Epithelial cell of proximal tubule (primary cell): ENCODE measurements around the gene MEX3A. TPM values are rescaled to one million over a fixed set of nuclear protein-coding genes. Genes with fewer than 3 reads are reported as not detected.

Source experiments
- DNase-seq: peaks from one replicate; pipeline ENCODE4 v3.0.0-alpha.2; 2011; ENCODE audit warnings: low read depth
- H3K4me3 ChIP-seq: 2 replicates; pipeline ENCODE4 v1.5.1; 2011; ENCODE audit warnings: low read depth, mild to moderate bottlenecking, low read length
- total RNA-seq: library from RNA; depleted of rRNA; stranded (reverse); fragments of >200 nt; gene quantifications from 2 replicates; pipeline ENCODE4 v1.2.3, GENCODE V29; 2015
- TF ChIP-seq, protein P1 (sequence below): conservative IDR thresholded peaks from 2 replicates; pipeline ENCODE4 v1.5.1; 2012; ENCODE audit warnings: low read depth, mild to moderate bottlenecking, low read length

The MEX3A gene
- total RNA-seq, 1 donor from 2014 or later, result 14.8 TPM

DNA sequence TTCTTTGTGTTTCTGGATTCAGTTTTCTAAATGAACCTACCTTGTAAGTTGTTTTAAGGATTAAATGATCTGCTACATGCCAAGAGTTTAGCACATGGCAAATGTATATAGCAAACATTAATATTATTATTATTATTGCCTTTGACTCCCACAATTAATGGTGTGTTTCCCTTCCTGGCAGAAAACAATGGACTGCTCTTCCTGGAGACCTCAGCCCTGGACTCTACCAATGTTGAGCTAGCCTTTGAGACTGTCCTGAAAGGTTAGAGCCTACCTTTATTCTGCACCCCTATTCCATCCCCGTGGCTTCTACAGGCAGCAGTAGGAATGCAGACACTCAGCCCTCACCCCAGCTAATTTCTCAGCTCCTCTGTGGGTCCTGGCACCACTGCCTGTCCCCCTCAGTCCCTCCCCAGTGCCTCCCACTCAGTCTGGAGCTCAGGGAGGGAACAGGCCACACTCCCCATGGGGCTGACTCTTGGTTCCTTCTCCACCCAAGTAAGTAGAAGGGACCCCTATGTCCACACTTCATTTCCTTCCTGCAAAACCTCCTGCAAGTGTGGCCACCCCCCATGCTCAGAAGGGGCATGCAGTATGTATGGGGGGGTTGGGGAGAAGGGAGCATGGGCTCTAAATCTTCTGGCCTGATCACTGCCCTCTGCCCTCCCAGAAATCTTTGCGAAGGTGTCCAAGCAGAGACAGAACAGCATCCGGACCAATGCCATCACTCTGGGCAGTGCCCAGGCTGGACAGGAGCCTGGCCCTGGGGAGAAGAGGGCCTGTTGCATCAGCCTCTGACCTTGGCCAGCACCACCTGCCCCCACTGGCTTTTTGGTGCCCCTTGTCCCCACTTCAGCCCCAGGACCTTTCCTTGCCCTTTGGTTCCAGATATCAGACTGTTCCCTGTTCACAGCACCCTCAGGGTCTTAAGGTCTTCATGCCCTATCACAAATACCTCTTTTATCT is 12.5 kb downstream of the MEX3A start:
- TF ChIP-seq, protein P1, sequence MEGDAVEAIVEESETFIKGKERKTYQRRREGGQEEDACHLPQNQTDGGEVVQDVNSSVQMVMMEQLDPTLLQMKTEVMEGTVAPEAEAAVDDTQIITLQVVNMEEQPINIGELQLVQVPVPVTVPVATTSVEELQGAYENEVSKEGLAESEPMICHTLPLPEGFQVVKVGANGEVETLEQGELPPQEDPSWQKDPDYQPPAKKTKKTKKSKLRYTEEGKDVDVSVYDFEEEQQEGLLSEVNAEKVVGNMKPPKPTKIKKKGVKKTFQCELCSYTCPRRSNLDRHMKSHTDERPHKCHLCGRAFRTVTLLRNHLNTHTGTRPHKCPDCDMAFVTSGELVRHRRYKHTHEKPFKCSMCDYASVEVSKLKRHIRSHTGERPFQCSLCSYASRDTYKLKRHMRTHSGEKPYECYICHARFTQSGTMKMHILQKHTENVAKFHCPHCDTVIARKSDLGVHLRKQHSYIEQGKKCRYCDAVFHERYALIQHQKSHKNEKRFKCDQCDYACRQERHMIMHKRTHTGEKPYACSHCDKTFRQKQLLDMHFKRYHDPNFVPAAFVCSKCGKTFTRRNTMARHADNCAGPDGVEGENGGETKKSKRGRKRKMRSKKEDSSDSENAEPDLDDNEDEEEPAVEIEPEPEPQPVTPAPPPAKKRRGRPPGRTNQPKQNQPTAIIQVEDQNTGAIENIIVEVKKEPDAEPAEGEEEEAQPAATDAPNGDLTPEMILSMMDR, result no peak
- DNase-seq, result no peak
- no peak overlapping the region for H3K4me3 ChIP-seq

DNA sequence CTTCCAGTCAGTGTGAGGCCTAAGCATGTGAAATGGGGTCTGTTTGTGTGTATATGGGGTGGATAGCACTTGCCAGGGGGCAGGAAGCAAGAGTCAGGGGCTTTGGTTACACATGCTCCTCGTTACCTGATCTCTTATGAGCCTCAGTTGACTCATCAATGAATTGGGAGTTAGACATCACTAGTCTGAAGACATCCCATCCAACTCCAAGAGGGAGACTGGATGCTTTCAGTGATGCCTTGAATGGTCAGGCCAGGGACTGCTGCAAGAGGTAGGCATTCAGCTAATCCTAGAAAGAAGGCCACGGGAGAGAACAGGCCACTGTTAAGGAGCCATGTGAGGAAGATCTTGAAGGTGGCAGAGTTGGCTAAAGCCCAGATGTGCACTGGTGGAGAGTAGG is 15.0 kb downstream of the MEX3A start:
- TF ChIP-seq, protein P1, result no peak
- no peak overlapping the region for H3K4me3 ChIP-seq
- no peak for DNase-seq

DNA sequence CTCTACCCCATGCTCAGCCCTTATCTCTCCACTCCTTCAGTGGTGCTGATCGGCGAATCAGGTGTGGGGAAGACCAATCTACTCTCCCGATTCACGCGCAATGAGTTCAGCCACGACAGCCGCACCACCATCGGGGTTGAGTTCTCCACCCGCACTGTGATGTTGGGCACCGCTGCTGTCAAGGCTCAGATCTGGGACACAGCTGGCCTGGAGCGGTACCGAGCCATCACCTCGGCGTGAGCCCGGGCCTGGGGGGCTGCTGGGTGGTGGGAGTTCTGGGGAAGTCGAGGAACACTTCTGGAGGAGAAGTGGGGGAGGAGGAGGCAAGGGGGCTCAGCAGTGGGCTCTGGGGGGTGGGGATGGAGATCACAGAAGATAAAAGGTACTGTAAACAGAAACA is 16.4 kb downstream of the MEX3A start:
- TF ChIP-seq, protein P1, result no peak
- no peak for DNase-seq
- no peak overlapping the region for H3K4me3 ChIP-seq

DNA sequence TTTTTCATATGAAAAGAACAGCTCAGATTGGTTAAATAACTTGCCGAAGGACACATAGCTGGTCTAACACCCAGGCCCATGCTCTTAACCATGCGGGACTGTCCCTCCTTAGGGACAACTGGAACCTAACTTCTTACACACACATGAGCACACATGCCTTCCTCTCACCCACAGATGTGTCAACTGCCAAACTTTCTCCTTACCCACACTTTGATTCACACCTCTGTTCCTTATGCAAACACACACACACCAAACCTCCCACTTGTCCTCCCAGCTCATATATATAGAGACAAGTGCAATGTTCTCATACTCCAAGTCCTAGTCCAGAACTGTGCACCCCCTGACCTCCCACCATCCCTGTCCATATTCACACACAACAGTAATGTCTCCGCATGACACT is 17.1 kb downstream of the MEX3A start:
- TF ChIP-seq, protein P1, result no peak
- H3K4me3 ChIP-seq, result no peak overlapping the region
- no peak for DNase-seq

DNA sequence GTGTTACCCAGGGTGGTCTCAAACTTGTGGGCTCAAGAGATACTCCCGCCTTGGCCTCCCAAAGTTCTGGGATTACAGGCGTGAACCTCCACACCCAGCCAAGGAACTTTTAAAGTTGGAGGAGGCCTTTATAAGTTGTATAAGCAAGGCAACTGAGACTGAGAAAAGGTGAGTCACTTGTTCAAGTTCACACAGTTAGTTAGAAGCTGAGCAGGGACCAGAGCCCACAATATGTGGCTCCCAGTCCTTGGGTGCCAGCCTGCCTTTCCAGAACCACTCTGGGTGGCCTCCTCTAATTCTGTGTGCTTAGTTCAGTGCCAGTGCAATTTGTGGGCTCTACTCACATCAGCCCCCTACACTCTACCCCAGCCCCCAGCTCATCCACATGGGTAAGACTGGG is 17.6 kb downstream of the MEX3A start:
- TF ChIP-seq, protein P1, result no peak
- H3K4me3 ChIP-seq, result no peak overlapping the region
- no peak for DNase-seq

DNA sequence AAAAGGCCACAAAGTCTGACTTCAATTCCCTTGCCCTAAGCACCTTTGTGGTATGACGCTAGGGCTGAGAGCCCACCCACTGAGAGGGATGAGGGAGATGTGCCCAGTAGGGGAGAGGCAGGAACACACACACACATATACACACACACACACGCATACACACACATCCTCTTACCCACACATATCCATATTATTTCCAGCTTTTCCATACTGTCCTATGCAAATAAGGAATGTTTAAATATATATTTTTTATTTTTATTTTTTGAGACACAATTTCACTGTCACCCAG is 18.3 kb downstream of the MEX3A start:
- DNase-seq, result no peak
- H3K4me3 ChIP-seq, result no peak overlapping the region
- TF ChIP-seq, protein P1, result no peak

DNA sequence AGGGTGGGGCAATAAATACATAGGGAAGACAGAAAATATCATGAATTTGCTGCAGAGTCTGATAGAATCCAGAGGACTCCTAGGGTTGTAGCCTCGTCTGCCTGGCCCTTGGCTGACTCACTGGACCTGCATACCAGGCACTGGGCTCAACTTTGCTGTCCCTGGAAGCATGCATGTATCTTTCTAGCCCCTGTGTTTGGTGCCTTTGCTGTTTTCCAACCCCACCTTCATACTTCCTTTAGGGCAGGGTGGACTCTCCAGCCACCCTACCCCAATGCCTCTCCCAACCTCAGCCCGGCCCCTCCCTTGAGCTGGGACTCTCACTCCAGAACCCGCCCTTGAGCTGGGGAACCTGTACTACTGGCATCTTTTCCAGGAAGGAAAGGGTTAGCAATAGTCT is 20.1 kb downstream of the MEX3A start:
- TF ChIP-seq, protein P1, result no peak
- DNase-seq, result no peak
- H3K4me3 ChIP-seq, result no peak overlapping the region
